ENCODE measurements around the gene DRC3. TPM values are rescaled to one million over a fixed set of nuclear protein-coding genes. Genes with fewer than 3 reads are reported as not detected.

The DRC3 gene
- total RNA-seq, 1 experiment from 2014 or later = 0.68 TPM

GRCh38 chr17:18028952-18029540 is 56.4 kb downstream of the DRC3 start:
- no peaks in the 10 kb centered on the region for H3K79me1 ChIP-seq (ENCODE audit: insufficient read depth, low read depth, low read length, poor library complexity, severe bottlenecking)
- H3K23me2 ChIP-seq (ENCODE audit: insufficient read length, low read depth, low read length, poor library complexity, severe bottlenecking) = no peaks in the 10 kb centered on the region
- H3K79me2 ChIP-seq (ENCODE audit: insufficient read depth, low read length) = no peaks in the 10 kb centered on the region
- no peak overlapping the region for H3K9ac ChIP-seq (ENCODE audit: extremely low read depth, insufficient read length, low read length)
- Mint-ChIP-seq H3K9me3 (no peaks in the 10 kb centered on the region), H3K4me3 (no peak overlapping the region), H3K27me3 (ENCODE audit: low read depth) (no peaks in the 10 kb centered on the region), H3K36me3 (ENCODE audit: insufficient read depth in 1 of 3, low read depth in 3 of 3) (peaks cover 0 to 4% (median 0%) of the 10 kb centered on the region in 3 experiments; a peak in 2 of 7 replicates), H3K27ac (peak overlapping the region in 1 of 3 experiments; percentile 73; a peak in 2 of 7 replicates), H3K4me1 (peaks cover 0 to 6% of the 10 kb centered on the region in 2 experiments; a peak in 1 of 4 replicates)
- no peak overlapping the region for H2BK5ac ChIP-seq (ENCODE audit: insufficient read length, low read length)
- no peak overlapping the region for H3T11ph ChIP-seq (ENCODE audit: low read length)
- H3K27me3 ChIP-seq (ENCODE audit: insufficient read depth, low read length) = no peaks in the 10 kb centered on the region
- no peak overlapping the region for H2BK15ac ChIP-seq (ENCODE audit: low read depth, low read length)
- H3K56ac ChIP-seq (ENCODE audit: insufficient read length, low read depth, low read length) = no peak overlapping the region
- no peak overlapping the region for H4K5ac ChIP-seq (ENCODE audit: insufficient read length, low read depth, low read length)
- H4K91ac ChIP-seq (ENCODE audit: insufficient read length, low read depth, low read length) = no peak overlapping the region
- no peaks in the 10 kb centered on the region for H3K9me3 ChIP-seq (ENCODE audit: control insufficient read depth, low read depth, low read length)
- no peak overlapping the region for H2BK12ac ChIP-seq (ENCODE audit: insufficient read length, low read depth, low read length)
- no peak overlapping the region for H2AFZ ChIP-seq (ENCODE audit: low read length)
- no peak for DNase-seq
- no peak overlapping the region for H3K27ac ChIP-seq (ENCODE audit: insufficient read length, low read depth, low read length)
- H3K18ac ChIP-seq (ENCODE audit: insufficient read length, low read depth, low read length) = no peak overlapping the region
- H2AK5ac ChIP-seq (ENCODE audit: insufficient read length, low read length) = no peak overlapping the region
- no peaks in the 10 kb centered on the region for H4K20me1 ChIP-seq (ENCODE audit: control insufficient read depth, insufficient read depth, insufficient read length)
- H2BK120ac ChIP-seq (ENCODE audit: low read depth, low read length, poor library complexity, severe bottlenecking) = no peak overlapping the region
- no peak overlapping the region for H3K4ac ChIP-seq (ENCODE audit: low read depth, low read length)
- no peak overlapping the region for H3K4me2 ChIP-seq (ENCODE audit: insufficient read depth, insufficient read length, low read length)
- H4K8ac ChIP-seq (replicated peaks; ENCODE audit: insufficient read length, low read depth, low read length) = no peak overlapping the region
- no peak overlapping the region for H2BK20ac ChIP-seq (ENCODE audit: low read depth, low read length, poor library complexity, severe bottlenecking)
- WGBS (ENCODE audit: extremely low coverage, insufficient read length, low lambda C conversion rate) = no CpG with 5 or more reads among the region's 8 CpGs
- H3K4me1 ChIP-seq (ENCODE audit: insufficient read depth, low read length) = no peaks in the 10 kb centered on the region
- TF ChIP-seq, protein P1, sequence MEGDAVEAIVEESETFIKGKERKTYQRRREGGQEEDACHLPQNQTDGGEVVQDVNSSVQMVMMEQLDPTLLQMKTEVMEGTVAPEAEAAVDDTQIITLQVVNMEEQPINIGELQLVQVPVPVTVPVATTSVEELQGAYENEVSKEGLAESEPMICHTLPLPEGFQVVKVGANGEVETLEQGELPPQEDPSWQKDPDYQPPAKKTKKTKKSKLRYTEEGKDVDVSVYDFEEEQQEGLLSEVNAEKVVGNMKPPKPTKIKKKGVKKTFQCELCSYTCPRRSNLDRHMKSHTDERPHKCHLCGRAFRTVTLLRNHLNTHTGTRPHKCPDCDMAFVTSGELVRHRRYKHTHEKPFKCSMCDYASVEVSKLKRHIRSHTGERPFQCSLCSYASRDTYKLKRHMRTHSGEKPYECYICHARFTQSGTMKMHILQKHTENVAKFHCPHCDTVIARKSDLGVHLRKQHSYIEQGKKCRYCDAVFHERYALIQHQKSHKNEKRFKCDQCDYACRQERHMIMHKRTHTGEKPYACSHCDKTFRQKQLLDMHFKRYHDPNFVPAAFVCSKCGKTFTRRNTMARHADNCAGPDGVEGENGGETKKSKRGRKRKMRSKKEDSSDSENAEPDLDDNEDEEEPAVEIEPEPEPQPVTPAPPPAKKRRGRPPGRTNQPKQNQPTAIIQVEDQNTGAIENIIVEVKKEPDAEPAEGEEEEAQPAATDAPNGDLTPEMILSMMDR (conservative IDR thresholded peaks at IDR 0.05) = no peak
- H3K14ac ChIP-seq (ENCODE audit: insufficient read depth, low read length) = no peak overlapping the region
- no peak overlapping the region for H3K23ac ChIP-seq (ENCODE audit: insufficient read length, low read depth, low read length)
